Measurements from ENCODE around the gene PTX4.
A peak's percentile ranks its signal among the peaks of the same experiment; 100 is the strongest.
"Not testable (repeated sequence)": the region's sequence is repeated elsewhere in the genome, so short reads cannot be mapped to it uniquely, and the experiment has no call there.

The PTX4 gene

GRCh38 chr16:1441391-1441829, 47.3 kb downstream of the PTX4 start:
- no peak for DNase-seq

GRCh38 chr16:1439699-1440074, 49.1 kb downstream of the PTX4 start:
- DNase-seq, result not testable (repeated sequence)

GRCh38 chr16:1439058-1439698, 49.6 kb downstream of the PTX4 start:
- no peak for DNase-seq

- no peak for DNase-seq
Observed at GRCh38 chr16:1438229-1439057, 50.3 kb downstream of the PTX4 start.

- DNase-seq, result peak; percentile 31
Observed at GRCh38 chr16:1437606-1438005, 51.1 kb downstream of the PTX4 start.

- no peak for DNase-seq
Observed at GRCh38 chr16:1436731-1437355, 51.9 kb downstream of the PTX4 start.

GRCh38 chr16:1435921-1436697, 52.6 kb downstream of the PTX4 start:
- no peak for DNase-seq
